Measurements from ENCODE around the gene NDUFS2. TPM values are rescaled to one million over a fixed set of nuclear protein-coding genes. Genes with fewer than 3 reads are reported as not detected.

The NDUFS2 gene
- total and polyA plus RNA-seq, 4 experiments from 2014 or later: 89.9 to 112 (median 95.1) TPM

DNA sequence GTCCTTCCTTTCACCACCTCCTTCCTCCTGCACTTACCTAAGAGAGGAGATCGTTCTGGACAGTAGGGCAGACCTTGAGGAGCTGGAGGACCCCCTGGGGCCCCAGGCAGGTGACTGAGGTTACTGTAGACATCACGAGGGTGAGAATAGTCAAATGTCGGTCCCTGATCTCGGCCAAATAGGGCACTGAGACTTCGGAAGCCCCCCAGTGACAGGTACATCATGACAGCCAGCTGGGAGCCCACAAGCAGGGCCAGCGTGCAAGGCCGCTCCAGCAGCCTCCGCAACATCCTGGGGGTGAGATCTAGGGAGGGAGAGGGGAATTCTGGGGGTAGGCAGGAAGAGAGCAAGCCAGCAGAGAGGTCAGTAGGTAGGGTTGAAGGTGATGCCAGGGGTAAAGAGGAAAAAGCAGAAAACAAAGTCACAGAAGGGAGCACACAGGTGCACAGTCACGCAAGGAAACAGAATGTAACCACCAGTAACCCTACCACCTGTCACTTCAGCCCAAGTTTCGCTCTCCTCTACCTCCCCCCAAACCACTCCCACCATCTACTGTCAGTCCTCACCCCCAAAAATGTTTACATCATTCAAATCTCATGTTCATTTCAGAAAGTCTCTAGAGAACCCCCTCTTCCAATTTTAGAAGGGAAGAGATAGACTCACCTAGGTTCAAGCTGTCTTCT is 26.3 kb upstream of the NDUFS2 start:
- peak overlapping the region; percentile 98 to 100 (median 100) for H3K4me3 Mint-ChIP-seq
- peaks cover 42 to 61% of the 10 kb centered on the region in 2 donors for H3K36me3 Mint-ChIP-seq
- peak overlapping the region; percentile 90 to 97 for H3K4me3 ChIP-seq (ENCODE audit: low read length in 2 of 2)
- POLR2A ChIA-PET (ENCODE audit: partially characterized antibody): interaction anchor here (0.7 to 3.3 kb wide), 15 partner anchors 10 to 214 kb away, joined by 3 to 80 read pairs (median 8); partner anchors contain the start of genes DEDD, NDUFS2, PPOX and TOMM40L
- peak overlapping the region; percentile 95 to 100 (median 99) for H3K27ac Mint-ChIP-seq
- peaks cover 45% of the 10 kb centered on the region for H3K36me3 ChIP-seq (ENCODE audit: insufficient read depth, low read length)
- H3K4me1 ChIP-seq (ENCODE audit: insufficient read depth, low read length): peaks cover 42% of the 10 kb centered on the region
- no peaks in the 10 kb centered on the region for H3K9me3 ChIP-seq (ENCODE audit: control insufficient read depth in 1 of 2, low read length in 2 of 2)
- H3K27me3 ChIP-seq (ENCODE audit: insufficient read depth, low read length): no peaks in the 10 kb centered on the region
- intact Hi-C loops (cut with micrococcal nuclease): no loop called here
- no peak for DNase-seq
- no peaks in the 10 kb centered on the region for H3K27me3 Mint-ChIP-seq
- H3K9me3 Mint-ChIP-seq: no peaks in the 10 kb centered on the region
- peaks cover 40 to 84% (median 59%) of the 10 kb centered on the region in 4 donors for H3K4me1 Mint-ChIP-seq
- CTCF ChIA-PET (ENCODE audit: partially characterized antibody): interaction anchor here (1.7 to 4.3 kb wide), 4 partner anchors 9 to 50 kb away, joined by 5 to 48 read pairs (median 19); partner anchors contain the start of genes PPOX and TOMM40L
- peak overlapping the region; percentile 85 for H3K27ac ChIP-seq (ENCODE audit: low read depth, low read length)

DNA sequence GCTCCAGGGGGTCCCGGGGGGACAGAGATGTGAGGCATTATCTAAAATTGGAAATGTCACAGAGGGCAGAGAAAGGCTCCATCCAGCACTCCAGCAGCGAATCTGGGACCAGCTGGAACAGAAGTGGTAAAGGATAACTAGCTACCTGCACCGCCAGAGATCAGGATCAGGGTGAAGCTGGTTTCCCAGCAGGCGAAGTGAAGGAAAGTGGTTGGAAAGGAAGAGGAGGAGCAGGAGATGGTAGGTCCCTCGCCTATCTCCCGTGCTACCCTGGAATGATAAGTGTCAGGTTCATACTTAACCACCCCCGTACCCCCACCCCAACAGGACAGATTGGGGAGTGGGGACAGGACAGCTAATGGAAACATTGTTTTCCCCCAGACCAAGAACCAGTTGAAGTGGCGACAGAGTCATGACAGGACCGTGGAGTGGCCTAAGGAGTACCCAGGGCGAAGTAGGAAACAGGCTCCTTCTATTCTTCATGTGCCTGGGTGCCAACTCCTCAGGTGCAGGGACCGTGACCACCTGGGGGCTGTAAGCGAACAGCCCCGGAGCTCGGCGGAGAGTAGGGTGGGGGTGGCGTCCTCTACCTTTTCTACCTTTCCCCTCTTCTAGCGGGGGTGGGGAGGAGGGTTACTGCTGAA is 25.6 kb upstream of the NDUFS2 start:
- H3K27ac ChIP-seq (ENCODE audit: low read depth, low read length): peak overlapping the region; percentile 85
- CTCF ChIA-PET (ENCODE audit: partially characterized antibody): interaction anchor here (1.7 to 4.3 kb wide), 4 partner anchors 9 to 49 kb away, joined by 5 to 48 read pairs (median 19); partner anchors contain the start of genes PPOX and TOMM40L
- H3K4me3 ChIP-seq (ENCODE audit: low read length in 2 of 2): peak overlapping the region; percentile 90 to 97
- intact Hi-C loops (cut with micrococcal nuclease): loop anchor here (1.0 kb wide), 2 partner anchors 10 to 49 kb away; partner anchors contain the start of gene PPOX
- no peaks in the 10 kb centered on the region for H3K27me3 ChIP-seq (ENCODE audit: insufficient read depth, low read length)
- peaks cover 39% of the 10 kb centered on the region for H3K36me3 ChIP-seq (ENCODE audit: insufficient read depth, low read length)
- Mint-ChIP-seq H3K36me3 (peaks cover 35 to 54% of the 10 kb centered on the region in 2 donors), H3K4me1 (peaks cover 40 to 84% (median 61%) of the 10 kb centered on the region in 4 donors), H3K9me3 (no peaks in the 10 kb centered on the region), H3K4me3 (peak overlapping the region; percentile 98 to 100 (median 100)), H3K27ac (peak overlapping the region; percentile 95 to 100 (median 99)), H3K27me3 (no peaks in the 10 kb centered on the region)
- no peak for DNase-seq
- peaks cover 48% of the 10 kb centered on the region for H3K4me1 ChIP-seq (ENCODE audit: insufficient read depth, low read length)
- POLR2A ChIA-PET (ENCODE audit: partially characterized antibody): interaction anchor here (0.9 to 3.3 kb wide), 16 partner anchors 9 to 214 kb away, joined by 3 to 80 read pairs (median 7); partner anchors contain the start of genes F11R, NDUFS2, PPOX and SDHC
- H3K9me3 ChIP-seq (ENCODE audit: control insufficient read depth in 1 of 2, low read length in 2 of 2): no peaks in the 10 kb centered on the region

DNA sequence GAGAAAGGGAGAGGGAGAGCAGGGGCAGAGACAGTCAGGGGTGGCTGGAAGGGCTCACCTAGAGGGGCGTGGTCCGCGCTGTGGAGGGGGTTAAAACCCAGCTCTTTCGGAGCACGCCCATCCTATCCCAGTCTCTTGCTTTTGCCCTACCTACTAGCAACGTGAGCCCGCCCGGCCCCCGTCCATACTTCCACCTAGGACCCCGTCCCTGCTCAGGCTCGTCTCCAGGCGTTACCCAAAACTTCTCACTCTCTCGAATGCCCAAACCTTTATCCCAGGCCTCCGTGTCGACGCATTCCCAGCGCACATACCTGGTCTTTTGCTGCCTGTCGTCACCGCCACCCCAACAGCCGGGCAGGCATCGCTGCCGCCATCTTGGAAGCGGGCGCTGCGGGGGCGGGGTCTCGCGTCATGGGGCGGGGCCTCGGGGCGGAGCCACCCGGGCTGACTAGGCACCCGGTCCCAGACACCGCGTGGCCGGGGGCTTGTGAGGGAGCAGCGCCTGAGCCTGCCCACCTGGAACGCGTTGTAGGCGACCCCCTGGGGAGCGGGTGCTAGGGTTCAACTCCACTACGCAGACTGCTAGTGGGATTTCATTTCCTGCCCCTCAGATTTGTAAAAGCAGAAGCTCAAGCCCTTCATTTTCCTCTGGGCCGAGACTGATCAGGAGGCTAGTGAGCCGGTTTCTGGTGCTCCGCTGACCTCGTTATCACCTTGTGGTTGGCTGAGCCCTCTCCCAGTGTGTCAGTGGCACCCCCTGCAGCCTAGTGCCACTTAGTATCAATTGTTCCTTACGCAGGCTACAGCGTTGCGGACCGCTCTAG is 24.8 kb upstream of the NDUFS2 start, which contains the start of gene B4GALT3:
Gene B4GALT3, minus strand, starts transcription at position 396 of the 824 bp plus-strand sequence. CDS start 1,447 bp downstream, outside the sequence.
- no peaks in the 10 kb centered on the region for H3K9me3 Mint-ChIP-seq
- peaks cover 30 to 46% of the 10 kb centered on the region in 2 donors for H3K36me3 Mint-ChIP-seq
- H3K4me3 Mint-ChIP-seq: peak within 1 kb of the TSS; percentile 98 to 100 (median 100)
- Histone ChIP-seq H3K27ac (ENCODE audit: low read depth, low read length) (peak within 1 kb of the TSS; percentile 85), H3K4me3 (ENCODE audit: low read length in 2 of 2) (peak within 1 kb of the TSS; percentile 90 to 97), H3K9me3 (ENCODE audit: control insufficient read depth in 1 of 2, low read length in 2 of 2) (no peaks in the 10 kb centered on the region), H3K36me3 (ENCODE audit: insufficient read depth, low read length) (peaks cover 31% of the 10 kb centered on the region), H3K4me1 (ENCODE audit: insufficient read depth, low read length) (peaks cover 56% of the 10 kb centered on the region), H3K27me3 (ENCODE audit: insufficient read depth, low read length) (no peaks in the 10 kb centered on the region)
- intact Hi-C loops (cut with micrococcal nuclease): loop anchor here (1.0 kb wide), 2 partner anchors 11 to 48 kb away; partner anchors contain the start of gene PPOX
- CTCF ChIA-PET (ENCODE audit: partially characterized antibody): interaction anchor here (1.0 to 4.3 kb wide), 5 partner anchors 8 to 48 kb away, joined by 3 to 48 read pairs (median 7); partner anchors contain the start of genes PPOX and TOMM40L
- peaks cover 45 to 85% (median 68%) of the 10 kb centered on the region in 4 donors for H3K4me1 Mint-ChIP-seq
- H3K27me3 Mint-ChIP-seq: no peaks in the 10 kb centered on the region
- peak within 1 kb of the TSS; percentile 95 to 100 (median 99) for H3K27ac Mint-ChIP-seq
- POLR2A ChIA-PET (ENCODE audit: partially characterized antibody): interaction anchor here (0.7 to 3.3 kb wide), 18 partner anchors 9 to 213 kb away, joined by 3 to 80 read pairs (median 6); partner anchors contain the start of genes F11R, NDUFS2, PPOX and SDHC
- peak; percentile 89 to 94 (median 90) for DNase-seq

DNA sequence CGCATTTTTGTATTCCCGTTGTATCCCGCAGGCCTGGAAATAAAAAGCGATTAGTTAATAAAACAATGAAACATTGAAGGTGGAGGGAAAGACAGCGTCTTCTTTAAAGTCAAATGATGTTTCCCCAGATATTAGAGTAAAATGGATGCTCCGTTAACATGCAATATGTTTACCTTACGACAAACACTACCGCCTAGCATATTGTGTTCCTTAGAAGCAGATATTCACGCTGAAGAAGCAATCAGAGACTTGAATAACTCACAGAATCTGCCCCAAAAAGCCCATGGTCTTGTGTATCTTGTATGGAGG is 24.3 kb upstream of the NDUFS2 start:
- Mint-ChIP-seq H3K4me3 (peak overlapping the region; percentile 98 to 100 (median 100)), H3K27me3 (no peaks in the 10 kb centered on the region), H3K27ac (peak overlapping the region; percentile 95 to 100 (median 99)), H3K36me3 (peaks cover 25 to 41% of the 10 kb centered on the region in 2 donors), H3K9me3 (no peaks in the 10 kb centered on the region), H3K4me1 (peaks cover 48 to 85% (median 70%) of the 10 kb centered on the region in 4 donors)
- DNase-seq: no peak
- intact Hi-C loops (cut with micrococcal nuclease): loop anchor here (1.0 kb wide), 2 partner anchors 12 to 47 kb away; partner anchors contain the start of gene PPOX
- ChIA-PET CTCF (ENCODE audit: partially characterized antibody) (interaction anchor here (1.0 to 4.3 kb wide), 3 partner anchors 11 to 30 kb away, joined by 3 to 48 read pairs (median 31); partner anchors contain the start of gene PPOX), POLR2A (ENCODE audit: partially characterized antibody) (interaction anchor here (0.7 to 3.3 kb wide), 11 partner anchors 8 to 156 kb away, joined by 3 to 80 read pairs (median 13); partner anchors contain the start of genes F11R, NDUFS2, PPOX and TOMM40L)
- H3K36me3 ChIP-seq (ENCODE audit: insufficient read depth, low read length): peaks cover 26% of the 10 kb centered on the region
- no peaks in the 10 kb centered on the region for H3K9me3 ChIP-seq (ENCODE audit: control insufficient read depth in 1 of 2, low read length in 2 of 2)
- peaks cover 61% of the 10 kb centered on the region for H3K4me1 ChIP-seq (ENCODE audit: insufficient read depth, low read length)
- H3K4me3 ChIP-seq (ENCODE audit: low read length in 2 of 2): peak overlapping the region; percentile 90 to 97
- no peaks in the 10 kb centered on the region for H3K27me3 ChIP-seq (ENCODE audit: insufficient read depth, low read length)
- H3K27ac ChIP-seq (ENCODE audit: low read depth, low read length): peak overlapping the region; percentile 85

- H3K36me3 Mint-ChIP-seq: peaks cover 10 to 25% of the 10 kb centered on the region in 2 donors
- Histone ChIP-seq H3K36me3 (ENCODE audit: insufficient read depth, low read length) (peaks cover 10% of the 10 kb centered on the region), H3K4me3 (ENCODE audit: low read length in 2 of 2) (no peak overlapping the region), H3K27me3 (ENCODE audit: insufficient read depth, low read length) (no peaks in the 10 kb centered on the region), H3K27ac (ENCODE audit: low read depth, low read length) (no peak overlapping the region), H3K4me1 (ENCODE audit: insufficient read depth, low read length) (peaks cover 80% of the 10 kb centered on the region), H3K9me3 (ENCODE audit: control insufficient read depth in 1 of 2, low read length in 2 of 2) (no peaks in the 10 kb centered on the region)
- peaks cover 57 to 87% (median 76%) of the 10 kb centered on the region in 4 donors for H3K4me1 Mint-ChIP-seq
- ChIA-PET POLR2A (ENCODE audit: partially characterized antibody) (interaction anchor here (0.7 to 5.6 kb wide), 4 partner anchors 11 to 570 kb away, joined by 3 to 132 read pairs (median 28); partner anchors contain the start of genes DUSP12, PPOX and TOMM40L), CTCF (ENCODE audit: partially characterized antibody) (interaction anchor here (0.7 to 5.7 kb wide), 9 partner anchors 12 to 179 kb away, joined by 3 to 121 read pairs (median 11); partner anchors contain the start of genes APOA2, NDUFS2, PPOX and TOMM40L)
- peak overlapping the region in 6 of 7 donors; percentile 32 to 91 (median 81) for H3K27ac Mint-ChIP-seq
- H3K4me3 Mint-ChIP-seq: peak overlapping the region in 3 of 8 donors; percentile 15 to 39 (median 21)
- intact Hi-C loops (cut with micrococcal nuclease): loop anchor here (1.0 kb wide), 1 partner anchor 112 kb away; no protein-coding TSS in a partner anchor
- no peaks in the 10 kb centered on the region for H3K27me3 Mint-ChIP-seq
- DNase-seq: no peak
- no peaks in the 10 kb centered on the region for H3K9me3 Mint-ChIP-seq
These were observed 22.5 kb upstream of the NDUFS2 start for GRCh38 chr1:161179698-161180097.

DNA sequence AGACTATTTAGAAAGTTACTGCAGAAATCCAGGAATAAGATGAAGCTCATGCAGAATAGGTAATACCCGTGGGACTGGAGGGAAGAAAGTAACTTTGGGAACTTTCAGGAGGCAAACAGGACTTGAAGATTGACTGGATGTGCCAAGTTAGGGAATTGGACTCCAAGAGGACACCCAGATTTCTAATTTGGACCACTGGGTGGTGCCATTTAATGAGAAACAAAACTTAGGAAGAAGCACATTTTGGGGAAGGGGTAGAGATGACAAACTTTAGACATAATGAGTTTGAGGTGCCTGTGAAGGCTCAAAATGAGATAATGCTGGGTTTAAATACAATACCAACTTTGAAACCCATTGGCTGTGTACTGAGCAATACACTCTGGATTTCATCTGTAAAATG is 21.5 kb upstream of the NDUFS2 start:
- POLR2A ChIA-PET (ENCODE audit: partially characterized antibody): interaction anchor here (0.6 to 5.6 kb wide), 8 partner anchors 11 to 135 kb away, joined by 3 to 132 read pairs (median 40); partner anchors contain the start of genes NDUFS2, PPOX, TOMM40L and UFC1
- no peak overlapping the region for H3K4me3 ChIP-seq (ENCODE audit: low read length in 2 of 2)
- CTCF ChIA-PET (ENCODE audit: partially characterized antibody): interaction anchor here (0.8 to 5.7 kb wide), 12 partner anchors 12 to 208 kb away, joined by 3 to 121 read pairs (median 6); partner anchors contain the start of genes APOA2, NDUFS2, PPOX and TOMM40L
- no peak overlapping the region for H3K27ac ChIP-seq (ENCODE audit: low read depth, low read length)
- DNase-seq: no peak
- Mint-ChIP-seq H3K27ac (peak overlapping the region; percentile 12 to 95 (median 85)), H3K4me1 (peaks cover 55 to 85% (median 74%) of the 10 kb centered on the region in 4 donors), H3K27me3 (no peaks in the 10 kb centered on the region), H3K9me3 (no peaks in the 10 kb centered on the region), H3K4me3 (peak overlapping the region in 6 of 8 donors; percentile 14 to 74 (median 64)), H3K36me3 (peaks cover 1 to 16% of the 10 kb centered on the region in 2 donors)
- H3K4me1 ChIP-seq (ENCODE audit: insufficient read depth, low read length): peaks cover 80% of the 10 kb centered on the region
- H3K36me3 ChIP-seq (ENCODE audit: insufficient read depth, low read length): peaks cover 1% of the 10 kb centered on the region
- no peaks in the 10 kb centered on the region for H3K27me3 ChIP-seq (ENCODE audit: insufficient read depth, low read length)
- intact Hi-C loops (cut with micrococcal nuclease): loop anchor here (1.0 kb wide), 1 partner anchor 111 kb away; no protein-coding TSS in a partner anchor
- H3K9me3 ChIP-seq (ENCODE audit: control insufficient read depth in 1 of 2, low read length in 2 of 2): no peaks in the 10 kb centered on the region

Measured in CD4-positive, alpha-beta memory T cell (primary cell).